Transverse colon (tissue), 4 donors: ENCODE results near the gene G6PC1.

ENCODE experiments used
- EP300 ChIP-seq: sonication (generic); formaldehyde crosslinking; IDR thresholded peaks from one replicate; pipeline ENCODE4 v1.6.1; 2017; ENCODE audit warnings: antibody characterized with exemption, low read depth
- POLR2A ChIP-seq: fragments of 450-650 bp; IDR thresholded peaks from one replicate; pipeline ENCODE4 v1.6.1; 2016; ENCODE audit warnings: antibody characterized with exemption, mild to moderate bottlenecking, moderate library complexity
- POLR2AphosphoS5 ChIP-seq, 3 donors: sonication (generic); formaldehyde crosslinking; IDR thresholded peaks; one replicate each; pipeline ENCODE4 v1.6.1; 2016; ENCODE audit warnings: antibody characterized with exemption in 3 of 3
- TF ChIP-seq, protein P1 (sequence below), 5 experiments: fragments of 200-600 bp in 3 of 5; fragments of 450-650 bp in 2 of 5; sonication (generic) in 3 of 5; IDR thresholded peaks; 1 replicate in 2 of 5; 2 replicates in 3 of 5; pipeline ENCODE4 v1.5.1; 2016 to 2017; ENCODE audit warnings: antibody characterized with exemption in 5 of 5, inconsistent platforms in 3 of 5, mild to moderate bottlenecking in 2 of 5, moderate library complexity in 1 of 5

DNA sequence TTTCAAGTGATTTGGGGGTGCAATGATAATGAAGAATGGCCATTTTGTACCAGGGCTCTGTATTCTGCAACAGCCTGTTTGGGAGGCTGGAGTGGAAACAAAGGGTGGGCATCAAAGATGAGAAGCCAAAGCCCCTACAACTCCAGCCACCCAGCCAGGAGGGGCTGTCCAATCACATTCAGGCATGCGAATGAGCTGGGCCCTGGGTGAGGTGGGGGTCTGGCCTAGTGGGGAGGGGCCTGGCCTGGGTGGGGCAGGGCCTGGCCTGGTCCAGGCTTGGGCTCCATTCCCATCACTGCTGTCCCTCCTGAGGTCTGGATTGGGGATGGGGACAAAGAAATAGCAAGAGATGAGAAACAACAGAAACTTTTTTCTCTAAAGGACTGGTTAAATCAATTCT lies 43.2 kb upstream of the G6PC1 start:
- TF ChIP-seq POLR2AphosphoS5 (IDR thresholded peaks at IDR 0.05) (no peak), EP300 (no peak), POLR2A (no peak)
- TF ChIP-seq, protein P1, sequence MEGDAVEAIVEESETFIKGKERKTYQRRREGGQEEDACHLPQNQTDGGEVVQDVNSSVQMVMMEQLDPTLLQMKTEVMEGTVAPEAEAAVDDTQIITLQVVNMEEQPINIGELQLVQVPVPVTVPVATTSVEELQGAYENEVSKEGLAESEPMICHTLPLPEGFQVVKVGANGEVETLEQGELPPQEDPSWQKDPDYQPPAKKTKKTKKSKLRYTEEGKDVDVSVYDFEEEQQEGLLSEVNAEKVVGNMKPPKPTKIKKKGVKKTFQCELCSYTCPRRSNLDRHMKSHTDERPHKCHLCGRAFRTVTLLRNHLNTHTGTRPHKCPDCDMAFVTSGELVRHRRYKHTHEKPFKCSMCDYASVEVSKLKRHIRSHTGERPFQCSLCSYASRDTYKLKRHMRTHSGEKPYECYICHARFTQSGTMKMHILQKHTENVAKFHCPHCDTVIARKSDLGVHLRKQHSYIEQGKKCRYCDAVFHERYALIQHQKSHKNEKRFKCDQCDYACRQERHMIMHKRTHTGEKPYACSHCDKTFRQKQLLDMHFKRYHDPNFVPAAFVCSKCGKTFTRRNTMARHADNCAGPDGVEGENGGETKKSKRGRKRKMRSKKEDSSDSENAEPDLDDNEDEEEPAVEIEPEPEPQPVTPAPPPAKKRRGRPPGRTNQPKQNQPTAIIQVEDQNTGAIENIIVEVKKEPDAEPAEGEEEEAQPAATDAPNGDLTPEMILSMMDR (IDR thresholded peaks at IDR 0.05): no peak
